Choroid plexus epithelial cell (primary cell): ENCODE measurements around the gene HCK.
"Not testable (repeated sequence)": the region's sequence is repeated elsewhere in the genome, so short reads cannot be mapped to it uniquely, and the experiment has no call there.

Source experiments
- DNase-seq: peaks from one replicate; pipeline ENCODE4 v3.0.0-alpha.2; 2010; ENCODE audit warnings: low read depth
- H3K4me3 ChIP-seq: 2 replicates; pipeline ENCODE4 v1.5.1; 2011; ENCODE audit warnings: low read depth, mild to moderate bottlenecking, control low read depth, low read length, moderate library complexity
- CTCF ChIP-seq: conservative IDR thresholded peaks from 2 replicates; pipeline ENCODE4 v1.5.1; 2011; ENCODE audit warnings: low read depth, mild to moderate bottlenecking, control low read depth, inconsistent platforms, low read length, moderate library complexity

HCK gene

DNA sequence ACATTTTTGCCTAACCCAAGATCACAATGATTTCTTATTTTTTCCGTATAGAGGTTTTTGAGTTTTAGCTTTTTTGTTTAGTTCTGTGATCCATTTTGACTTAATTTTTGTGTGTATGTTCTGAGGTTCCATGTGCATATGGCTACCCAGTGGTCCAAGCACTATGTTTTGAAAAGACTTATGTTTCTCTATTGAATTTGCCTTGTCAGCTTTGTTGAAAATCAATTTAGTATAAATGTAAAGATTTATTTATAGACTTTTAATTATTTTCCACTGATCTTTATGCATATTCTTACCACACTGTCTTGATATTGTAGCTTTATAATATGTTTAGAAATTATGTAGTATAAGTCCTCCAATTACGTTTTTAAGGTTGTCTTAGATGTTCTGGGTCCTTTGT lies 67.7 kb downstream of the HCK start:
- TF ChIP-seq CTCF = no peak
- no peak for DNase-seq
- H3K4me3 ChIP-seq = no peak overlapping the region

GRCh38 chr20:32121908-32122307 lies 69.9 kb downstream of the HCK start:
- DNase-seq, H3K4me3 ChIP-seq: not testable (repeated sequence)

DNA sequence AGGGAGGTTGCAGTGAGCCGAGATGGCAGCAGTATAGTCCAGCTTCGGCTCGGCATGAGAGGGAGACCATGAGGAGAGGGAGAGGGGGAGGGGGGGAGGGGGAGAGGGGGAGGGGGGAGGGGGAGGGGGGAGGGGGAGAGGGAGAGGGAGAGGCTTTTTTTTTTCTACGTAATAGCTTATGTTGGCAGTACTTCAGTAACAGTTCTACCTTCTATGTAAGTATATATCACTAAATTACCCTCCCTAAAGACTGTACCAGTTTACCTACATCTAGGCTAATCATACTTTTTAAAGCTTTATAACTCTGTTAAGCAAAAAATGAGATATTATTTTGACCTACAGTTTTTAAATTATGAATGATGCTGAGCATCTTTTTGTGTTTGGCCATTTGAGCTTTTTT lies 71.0 kb downstream of the HCK start:
- no peak for TF ChIP-seq CTCF
- no peak for DNase-seq
- no peak overlapping the region for H3K4me3 ChIP-seq

DNA sequence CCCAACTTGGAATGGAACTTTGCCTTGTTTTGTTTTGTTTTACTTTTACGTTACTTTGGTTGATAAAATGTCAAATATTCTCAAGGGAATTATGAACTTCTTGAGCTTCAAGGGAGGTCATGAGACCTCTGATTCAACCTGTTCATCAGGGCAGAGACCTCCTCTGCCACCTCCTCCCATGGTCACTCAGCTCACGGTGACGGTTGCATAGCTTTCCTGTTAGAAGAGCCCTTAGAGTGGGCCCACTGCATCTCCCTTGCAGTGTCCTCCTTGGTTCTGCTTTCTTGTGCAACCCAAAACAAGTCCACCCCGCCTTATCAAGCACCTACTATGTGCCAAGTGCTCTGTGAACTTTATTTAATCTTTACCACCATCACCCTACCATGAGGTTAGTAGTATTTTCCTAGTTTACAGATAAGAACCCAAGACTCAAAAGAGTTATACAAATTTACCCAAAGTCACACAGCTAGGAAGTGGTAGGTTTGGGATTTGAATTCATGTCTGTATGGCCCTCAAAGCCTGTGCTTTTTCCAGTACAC lies 72.9 kb downstream of the HCK start:
- H3K4me3 ChIP-seq = no peak overlapping the region
- no peak for DNase-seq
- TF ChIP-seq CTCF = no peak

GRCh38 chr20:32125506-32125905 lies 73.5 kb downstream of the HCK start:
- no peak for TF ChIP-seq CTCF
- no peak overlapping the region for H3K4me3 ChIP-seq
- no peak for DNase-seq

- TF ChIP-seq CTCF = no peak
- no peak for DNase-seq
- no peak overlapping the region for H3K4me3 ChIP-seq
Measured at GRCh38 chr20:32126919-32127318, 74.9 kb downstream of the HCK start.

DNA sequence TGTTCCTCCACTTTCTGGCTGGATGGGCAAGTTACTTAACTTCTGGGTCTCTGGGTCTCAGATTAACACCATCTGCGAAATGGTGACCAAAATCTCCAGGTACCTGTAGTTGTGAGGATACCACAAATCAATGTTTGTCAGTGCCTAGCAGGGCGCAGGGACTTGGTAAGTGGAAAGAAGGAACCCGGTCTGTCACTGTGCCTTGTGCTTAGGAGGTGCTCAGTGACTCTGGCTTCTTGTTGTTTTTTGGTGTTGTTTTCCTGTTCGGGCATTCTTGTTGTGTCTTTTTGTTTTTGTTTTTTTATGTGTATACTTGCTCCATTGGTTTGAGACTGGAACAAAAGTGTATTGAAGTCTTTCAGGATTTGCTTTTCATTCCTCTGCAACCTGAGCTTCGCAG lies 75.3 kb downstream of the HCK start:
- no peak for TF ChIP-seq CTCF
- H3K4me3 ChIP-seq = no peak overlapping the region
- DNase-seq = no peak

- H3K4me3 ChIP-seq = no peak overlapping the region
- no peak for TF ChIP-seq CTCF
- DNase-seq = no peak
Measured at GRCh38 chr20:32128167-32128566, 76.1 kb downstream of the HCK start.
